ENCODE measurements around the gene TAC3. TPM values are rescaled to one million over a fixed set of nuclear protein-coding genes. Genes with fewer than 3 reads are reported as not detected.
"Not testable (repeated sequence)": the region's sequence is repeated elsewhere in the genome, so short reads cannot be mapped to it uniquely, and the experiment has no call there.

The TAC3 gene
- polyA plus RNA-seq, 1 donor, result 13.5 TPM

DNA sequence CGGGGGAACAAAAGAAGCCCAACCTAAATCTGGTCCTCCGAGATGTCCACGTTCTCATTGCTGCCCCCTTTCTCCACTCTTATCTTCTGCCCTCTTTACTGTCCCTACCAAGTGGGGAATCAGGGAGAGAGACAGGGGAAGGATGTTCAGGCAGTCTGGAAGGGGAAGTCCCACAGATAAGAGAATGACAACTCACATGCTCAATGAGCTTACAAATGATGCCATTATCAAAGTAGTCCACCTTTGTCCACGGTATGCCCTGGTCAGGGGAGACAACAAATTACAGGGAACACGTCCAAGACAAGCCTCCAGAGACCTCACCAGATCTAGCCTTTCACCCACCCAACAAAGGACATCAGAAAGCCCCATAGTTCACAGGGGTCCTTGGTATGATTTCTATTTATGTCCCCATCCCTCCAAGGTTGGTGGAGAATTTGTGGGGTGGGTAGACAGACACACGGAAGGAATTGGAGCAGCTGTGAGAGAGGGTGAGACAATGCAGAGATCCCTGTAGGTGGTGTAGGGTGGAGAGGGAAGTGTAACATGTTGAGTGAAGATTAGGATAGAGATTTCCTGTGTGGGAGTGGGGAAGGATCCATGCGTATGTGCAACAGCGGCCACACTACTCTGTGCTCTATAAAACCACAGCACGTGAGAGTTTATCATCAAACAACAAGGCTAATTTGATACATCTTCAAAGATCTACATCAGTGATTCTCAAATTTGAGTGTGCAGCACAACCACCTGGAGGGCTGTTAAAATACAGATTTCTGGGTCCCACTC is 22.9 kb upstream of the TAC3 start:
- Histone ChIP-seq H3K27ac (ENCODE audit: low read length) (no peak overlapping the region), H3K9me3 (ENCODE audit: control insufficient read depth, low read depth, low read length) (no peaks in the 10 kb centered on the region), H3K4me3 (ENCODE audit: low read length) (no peak overlapping the region), H3K27me3 (ENCODE audit: control insufficient read depth, insufficient read depth, low read length) (no peaks in the 10 kb centered on the region), H3K36me3 (ENCODE audit: control insufficient read depth, insufficient read depth, low read length) (peaks cover 90% of the 10 kb centered on the region), H3K4me1 (ENCODE audit: control insufficient read depth, insufficient read depth, low read length) (no peaks in the 10 kb centered on the region)
- 69% methylated on average over 3 of the region's 9 CpGs for WGBS (ENCODE audit: insufficient coverage, low lambda C conversion rate)
- DNase-seq, result no peak

- no peaks in the 10 kb centered on the region for H3K9me3 ChIP-seq (ENCODE audit: control insufficient read depth, low read depth, low read length)
- peaks cover 80% of the 10 kb centered on the region for H3K36me3 ChIP-seq (ENCODE audit: control insufficient read depth, insufficient read depth, low read length)
- H3K27me3 ChIP-seq (ENCODE audit: control insufficient read depth, insufficient read depth, low read length), result no peaks in the 10 kb centered on the region
- no CpG with 5 or more reads among the region's 3 CpGs for WGBS (ENCODE audit: insufficient coverage, low lambda C conversion rate)
- H3K4me3 ChIP-seq (ENCODE audit: low read length), result no peak overlapping the region
- H3K27ac ChIP-seq (ENCODE audit: low read length), result no peak overlapping the region
- no peaks in the 10 kb centered on the region for H3K4me1 ChIP-seq (ENCODE audit: control insufficient read depth, insufficient read depth, low read length)
- no peak for DNase-seq
Observed at GRCh38 chr12:57037264-57037663, 20.9 kb upstream of the TAC3 start.

- WGBS (ENCODE audit: insufficient coverage, low lambda C conversion rate), result no CpG with 5 or more reads among the region's 3 CpGs
Observed at GRCh38 chr12:57033431-57033830, 17.1 kb upstream of the TAC3 start.

DNA sequence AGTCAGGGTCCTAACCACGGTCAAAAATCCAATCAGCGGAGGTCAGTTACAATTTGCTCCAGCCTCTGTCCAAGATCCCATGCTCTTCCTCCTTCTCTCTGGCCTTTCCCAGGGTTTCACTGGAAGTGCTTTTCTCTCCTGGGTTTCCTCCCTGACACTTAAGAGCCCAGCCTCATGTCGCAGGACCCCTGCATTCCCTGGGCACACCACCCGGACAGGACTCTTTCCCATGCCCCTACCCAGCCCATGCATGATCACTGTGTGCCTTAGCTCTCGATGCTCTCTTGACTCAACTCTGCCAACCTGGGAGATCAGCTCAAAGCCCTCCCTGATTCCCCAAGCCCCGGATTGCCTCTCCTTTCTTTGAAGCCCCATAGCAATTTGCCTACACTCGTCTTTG is 15.5 kb upstream of the TAC3 start:
- 100% methylated on average over 2 of the region's 7 CpGs for WGBS (ENCODE audit: insufficient coverage, low lambda C conversion rate)
- H3K36me3 ChIP-seq (ENCODE audit: control insufficient read depth, insufficient read depth, low read length), result peaks cover 81% of the 10 kb centered on the region
- no peak overlapping the region for H3K4me3 ChIP-seq (ENCODE audit: low read length)
- no peaks in the 10 kb centered on the region for H3K27me3 ChIP-seq (ENCODE audit: control insufficient read depth, insufficient read depth, low read length)
- DNase-seq, result no peak
- no peaks in the 10 kb centered on the region for H3K9me3 ChIP-seq (ENCODE audit: control insufficient read depth, low read depth, low read length)
- H3K4me1 ChIP-seq (ENCODE audit: control insufficient read depth, insufficient read depth, low read length), result no peaks in the 10 kb centered on the region
- H3K27ac ChIP-seq (ENCODE audit: low read length), result no peak overlapping the region

More at GRCh38 chr12:57033431-57033830, 17.1 kb upstream of the TAC3 start:
- Histone ChIP-seq H3K9me3 (ENCODE audit: control insufficient read depth, low read depth, low read length) (no peaks in the 10 kb centered on the region), H3K4me3 (ENCODE audit: low read length) (no peak overlapping the region), H3K4me1 (ENCODE audit: control insufficient read depth, insufficient read depth, low read length) (no peaks in the 10 kb centered on the region), H3K27me3 (ENCODE audit: control insufficient read depth, insufficient read depth, low read length) (no peaks in the 10 kb centered on the region), H3K36me3 (ENCODE audit: control insufficient read depth, insufficient read depth, low read length) (peaks cover 81% of the 10 kb centered on the region), H3K27ac (ENCODE audit: low read length) (no peak overlapping the region)
- DNase-seq, result no peak

GRCh38 chr12:57031138-57031725 is 14.9 kb upstream of the TAC3 start:
- Histone ChIP-seq H3K9me3 (ENCODE audit: control insufficient read depth, low read depth, low read length) (no peaks in the 10 kb centered on the region), H3K27ac (ENCODE audit: low read length) (no peak overlapping the region), H3K4me1 (ENCODE audit: control insufficient read depth, insufficient read depth, low read length) (no peaks in the 10 kb centered on the region), H3K27me3 (ENCODE audit: control insufficient read depth, insufficient read depth, low read length) (no peaks in the 10 kb centered on the region), H3K36me3 (ENCODE audit: control insufficient read depth, insufficient read depth, low read length) (peaks cover 79% of the 10 kb centered on the region), H3K4me3 (ENCODE audit: low read length) (no peak overlapping the region)
- DNase-seq, result no peak
- no CpG with 5 or more reads among the region's 2 CpGs for WGBS (ENCODE audit: insufficient coverage, low lambda C conversion rate)

DNA sequence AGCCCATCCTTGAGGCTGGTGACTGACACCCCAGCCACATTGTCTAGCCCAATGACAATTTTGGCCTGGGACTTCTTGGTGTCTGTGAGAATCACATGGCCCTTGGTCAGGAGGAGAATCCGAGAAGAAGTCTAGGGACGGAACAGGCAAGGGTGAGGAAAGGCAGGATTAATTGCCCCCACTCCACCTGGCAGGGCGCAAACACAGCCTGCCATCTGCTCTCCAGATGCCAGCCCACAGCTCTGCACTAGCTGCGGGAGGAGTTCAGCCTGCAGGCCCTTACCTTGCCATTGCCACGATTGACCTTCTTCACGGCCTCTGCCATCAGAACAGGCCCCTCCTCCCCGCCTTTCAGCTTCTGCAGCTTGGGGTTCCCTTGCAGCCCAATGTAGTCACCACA is 13.1 kb upstream of the TAC3 start:
- Histone ChIP-seq H3K27me3 (ENCODE audit: control insufficient read depth, insufficient read depth, low read length) (no peaks in the 10 kb centered on the region), H3K4me1 (ENCODE audit: control insufficient read depth, insufficient read depth, low read length) (no peaks in the 10 kb centered on the region), H3K36me3 (ENCODE audit: control insufficient read depth, insufficient read depth, low read length) (peaks cover 68% of the 10 kb centered on the region), H3K4me3 (ENCODE audit: low read length) (no peak overlapping the region), H3K27ac (ENCODE audit: low read length) (no peak overlapping the region), H3K9me3 (ENCODE audit: control insufficient read depth, low read depth, low read length) (no peaks in the 10 kb centered on the region)
- WGBS (ENCODE audit: insufficient coverage, low lambda C conversion rate), result no CpG with 5 or more reads among the region's 7 CpGs
- DNase-seq, result no peak

DNA sequence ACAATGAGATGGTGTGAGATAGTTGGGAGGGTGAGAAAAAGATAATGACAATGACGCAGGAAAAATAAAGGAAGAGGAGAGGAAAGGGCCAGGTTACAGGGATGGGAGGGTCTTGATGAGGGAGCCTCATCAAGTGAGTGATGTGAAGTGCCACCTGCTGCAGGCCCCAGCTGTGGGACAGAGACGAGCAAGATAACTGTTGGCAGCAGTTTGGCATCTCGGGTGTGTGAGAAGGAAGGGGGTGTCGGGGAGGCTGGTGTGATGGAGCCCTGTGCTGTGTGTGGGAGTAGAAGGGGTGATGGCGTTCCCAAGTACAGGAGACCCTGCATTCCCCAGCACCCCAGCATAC is 11.4 kb upstream of the TAC3 start:
- no peak overlapping the region for H3K4me3 ChIP-seq (ENCODE audit: low read length)
- no CpG with 5 or more reads among the region's 5 CpGs for WGBS (ENCODE audit: insufficient coverage, low lambda C conversion rate)
- H3K27me3 ChIP-seq (ENCODE audit: control insufficient read depth, insufficient read depth, low read length), result no peaks in the 10 kb centered on the region
- peaks cover 57% of the 10 kb centered on the region for H3K36me3 ChIP-seq (ENCODE audit: control insufficient read depth, insufficient read depth, low read length)
- no peaks in the 10 kb centered on the region for H3K9me3 ChIP-seq (ENCODE audit: control insufficient read depth, low read depth, low read length)
- H3K27ac ChIP-seq (ENCODE audit: low read length), result no peak overlapping the region
- H3K4me1 ChIP-seq (ENCODE audit: control insufficient read depth, insufficient read depth, low read length), result no peaks in the 10 kb centered on the region
- no peak for DNase-seq

GRCh38 chr12:57027011-57027804 is 10.9 kb upstream of the TAC3 start:
- Histone ChIP-seq H3K27me3 (ENCODE audit: control insufficient read depth, insufficient read depth, low read length) (no peaks in the 10 kb centered on the region), H3K27ac (ENCODE audit: low read length) (no peak overlapping the region), H3K9me3 (ENCODE audit: control insufficient read depth, low read depth, low read length) (no peaks in the 10 kb centered on the region), H3K36me3 (ENCODE audit: control insufficient read depth, insufficient read depth, low read length) (peaks cover 55% of the 10 kb centered on the region), H3K4me1 (ENCODE audit: control insufficient read depth, insufficient read depth, low read length) (no peaks in the 10 kb centered on the region), H3K4me3 (ENCODE audit: low read length) (no peak overlapping the region)
- WGBS (ENCODE audit: insufficient coverage, low lambda C conversion rate), result 80% methylated on average over 1 of the region's 13 CpGs
- DNase-seq, result no peak

DNA sequence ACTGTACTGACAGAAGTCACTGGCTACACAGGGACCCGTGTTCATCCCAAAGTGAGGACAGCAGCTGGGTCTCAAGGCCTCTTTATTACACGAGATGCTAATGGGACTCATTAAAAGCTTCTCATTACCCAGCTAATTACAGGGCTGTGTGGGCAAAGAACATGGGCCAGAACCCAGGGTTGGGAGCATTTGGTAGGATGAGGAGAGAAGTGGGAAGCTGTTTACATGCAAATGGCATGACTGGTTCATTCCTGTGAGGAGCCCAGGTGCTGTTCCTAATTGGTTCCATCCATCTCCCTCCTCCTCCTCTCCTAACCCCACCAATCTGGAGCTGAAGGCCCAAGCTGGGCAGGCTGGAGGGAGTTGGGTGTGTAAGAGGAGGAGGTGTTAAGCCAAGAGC is 8.9 kb upstream of the TAC3 start:
- no peak for DNase-seq
- Histone ChIP-seq H3K9me3 (ENCODE audit: control insufficient read depth, low read depth, low read length) (no peaks in the 10 kb centered on the region), H3K36me3 (ENCODE audit: control insufficient read depth, insufficient read depth, low read length) (peaks cover 41% of the 10 kb centered on the region), H3K4me3 (ENCODE audit: low read length) (no peak overlapping the region), H3K27me3 (ENCODE audit: control insufficient read depth, insufficient read depth, low read length) (no peaks in the 10 kb centered on the region), H3K4me1 (ENCODE audit: control insufficient read depth, insufficient read depth, low read length) (no peaks in the 10 kb centered on the region), H3K27ac (ENCODE audit: low read length) (no peak overlapping the region)
- no CpG with 5 or more reads among the region's 2 CpGs for WGBS (ENCODE audit: insufficient coverage, low lambda C conversion rate)

GRCh38 chr12:57022324-57022723 is 6.0 kb upstream of the TAC3 start:
- H3K4me1 ChIP-seq (ENCODE audit: control insufficient read depth, insufficient read depth, low read length); DNase-seq; H3K27ac ChIP-seq (ENCODE audit: low read length); H3K9me3 ChIP-seq (ENCODE audit: control insufficient read depth, low read depth, low read length); H3K4me3 ChIP-seq (ENCODE audit: low read length); H3K27me3 ChIP-seq (ENCODE audit: control insufficient read depth, insufficient read depth, low read length): not testable (repeated sequence)
- no CpG with 5 or more reads among the region's 5 CpGs for WGBS (ENCODE audit: insufficient coverage, low lambda C conversion rate)
- peaks cover 13% of the 10 kb centered on the region for H3K36me3 ChIP-seq (ENCODE audit: control insufficient read depth, insufficient read depth, low read length)
